ENCODE results near the gene PLAAT1. TPM values are rescaled to one million over a fixed set of nuclear protein-coding genes. Genes with fewer than 3 reads are reported as not detected.

The PLAAT1 gene
- total RNA-seq: 3.0 and 4.0 TPM in 2 replicates
- long read RNA-seq, partial matches to known transcripts: 0 of 1 reads
- long read RNA-seq, other reads (novel, unspliced or antisense): 1 of 1 reads

DNA sequence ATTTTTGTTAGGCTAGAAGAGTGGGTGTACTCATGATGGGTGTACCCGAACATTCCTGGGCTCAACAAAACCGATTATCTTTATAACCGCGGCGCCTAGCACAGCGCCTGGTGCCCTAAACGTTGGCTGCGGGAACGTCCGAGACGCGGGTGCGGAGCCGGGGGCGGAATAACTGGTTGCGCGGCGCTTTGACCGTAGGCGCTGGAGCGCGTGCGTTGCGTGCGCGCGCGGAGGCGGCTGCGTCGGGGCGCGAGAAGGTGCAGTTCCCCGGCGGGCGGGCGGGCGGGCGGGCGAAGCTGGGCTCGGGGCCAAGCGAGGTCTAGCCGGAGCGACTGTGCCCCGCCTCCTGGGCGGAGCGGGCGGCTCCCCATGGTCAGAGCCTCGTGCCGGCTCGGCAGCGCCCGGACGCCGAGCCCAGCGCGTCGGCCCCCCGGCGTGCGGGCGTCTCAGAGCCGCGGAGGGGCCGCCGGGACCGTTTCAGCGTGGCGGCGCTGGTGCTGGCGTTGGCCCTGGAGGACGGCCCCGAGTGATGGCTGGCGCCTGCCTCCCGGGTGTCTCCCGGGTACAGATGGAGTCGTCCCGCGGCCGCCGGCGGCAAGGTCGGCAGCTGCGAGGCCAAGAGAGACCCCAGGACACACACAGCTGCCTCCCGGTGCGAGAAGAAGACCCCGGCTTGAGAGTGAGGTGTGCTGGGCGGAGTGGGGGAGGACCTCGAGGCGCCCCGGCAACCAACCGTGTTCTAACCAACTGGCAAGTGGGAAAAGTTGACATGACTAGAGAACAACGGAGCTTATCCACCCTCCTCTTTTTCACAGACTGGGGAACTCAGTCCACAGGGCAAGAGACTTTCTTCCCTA lies at the start of gene PLAAT1:
Gene PLAAT1, plus strand, starts transcription at position 373 of the 857 bp plus-strand sequence. CDS start 14,429 bp downstream, outside the sequence.
- no peaks in the 10 kb centered on the region for H3K36me3 Mint-ChIP-seq (ENCODE audit: low read depth)

GRCh38 chr3:193194371-193194770 lies 46.7 kb upstream of the PLAAT1 start:
- H3K4me1 Mint-ChIP-seq: no peaks in the 10 kb centered on the region
- H3K36me3 Mint-ChIP-seq (ENCODE audit: low read depth): no peaks in the 10 kb centered on the region
- no peak for TF ChIP-seq CTCF (conservative IDR thresholded peaks at IDR 0.05)
- no peaks in the 10 kb centered on the region for H3K9me3 Mint-ChIP-seq
- no peak overlapping the region for H3K27ac Mint-ChIP-seq (ENCODE audit: unreplicated experiment)
- no peak for DNase-seq (ENCODE audit: low read depth, low spot score)
- no peak overlapping the region for H3K4me3 Mint-ChIP-seq
- H3K27me3 Mint-ChIP-seq (ENCODE audit: low read depth): peaks cover 2% of the 10 kb centered on the region

More for the DNA sequence above, at the start of gene PLAAT1:
- Mint-ChIP-seq H3K27me3 (ENCODE audit: low read depth) (peaks cover 18% of the 10 kb centered on the region), H3K9me3 (no peaks in the 10 kb centered on the region), H3K4me1 (peaks cover 13% of the 10 kb centered on the region), H3K27ac (ENCODE audit: unreplicated experiment) (no peak within 1 kb of the TSS), H3K4me3 (peak within 1 kb of the TSS; percentile 90)
- TF ChIP-seq CTCF (conservative IDR thresholded peaks at IDR 0.05): no peak
- DNase-seq (ENCODE audit: low read depth, low spot score): peak; percentile 57

GRCh38 chr3:193196746-193197145 lies 44.3 kb upstream of the PLAAT1 start:
- Mint-ChIP-seq H3K4me1 (no peaks in the 10 kb centered on the region), H3K9me3 (no peaks in the 10 kb centered on the region), H3K4me3 (no peak overlapping the region), H3K36me3 (ENCODE audit: low read depth) (no peaks in the 10 kb centered on the region), H3K27ac (ENCODE audit: unreplicated experiment) (no peak overlapping the region), H3K27me3 (ENCODE audit: low read depth) (peaks cover 2% of the 10 kb centered on the region)
- no peak for DNase-seq (ENCODE audit: low read depth, low spot score)
- no peak for TF ChIP-seq CTCF (conservative IDR thresholded peaks at IDR 0.05)

DNA sequence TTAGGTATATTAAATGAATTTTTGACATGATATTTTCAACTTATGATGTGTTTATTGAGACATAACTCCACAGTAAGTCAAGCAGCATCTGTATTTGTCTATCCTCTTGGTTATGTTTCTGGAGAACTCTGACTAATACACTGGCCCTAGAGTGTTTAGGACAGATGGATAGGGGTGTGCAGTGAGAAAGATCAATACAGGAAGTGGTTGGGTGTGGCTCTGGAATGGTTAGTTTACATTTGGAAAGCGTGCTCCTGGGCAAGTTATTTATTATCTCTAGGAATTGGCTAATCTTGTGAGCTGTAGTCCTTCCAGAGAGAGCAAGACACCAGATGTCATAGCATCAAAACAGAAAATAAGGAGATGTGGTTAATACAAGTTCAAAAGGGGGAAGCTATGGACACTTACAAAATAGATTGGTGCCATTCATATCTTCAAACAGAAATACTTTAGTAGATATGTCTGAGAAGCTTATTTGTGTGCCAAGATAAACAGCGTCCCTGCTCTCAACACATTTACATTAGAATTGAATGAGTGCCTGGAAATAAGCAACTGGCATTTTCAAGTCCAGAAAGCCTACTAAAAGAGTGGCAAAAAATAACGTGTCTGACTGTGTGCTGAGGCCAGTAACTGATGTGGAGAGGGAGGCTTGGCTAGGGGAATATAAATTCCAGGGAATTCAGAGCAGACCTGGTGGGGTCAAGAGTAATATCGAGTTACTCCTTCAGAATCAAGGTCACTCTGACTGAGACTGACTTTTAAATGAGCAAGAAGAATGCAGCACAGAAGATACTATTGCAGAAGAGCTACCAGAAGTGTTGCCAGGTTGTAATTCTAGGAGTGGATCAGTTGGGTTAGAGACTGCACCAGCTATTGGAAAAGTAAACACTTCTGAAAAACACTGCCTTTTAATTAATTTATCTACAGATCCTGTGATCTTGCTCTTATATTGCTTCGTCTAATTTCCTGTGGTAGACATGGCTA lies 33.4 kb upstream of the PLAAT1 start:
- Mint-ChIP-seq H3K9me3 (no peaks in the 10 kb centered on the region), H3K4me1 (no peaks in the 10 kb centered on the region), H3K4me3 (no peak overlapping the region), H3K27ac (ENCODE audit: unreplicated experiment) (no peak overlapping the region), H3K27me3 (ENCODE audit: low read depth) (peaks cover 2% of the 10 kb centered on the region), H3K36me3 (ENCODE audit: low read depth) (no peaks in the 10 kb centered on the region)
- TF ChIP-seq CTCF (conservative IDR thresholded peaks at IDR 0.05): no peak
- DNase-seq (ENCODE audit: low read depth, low spot score): no peak

DNA sequence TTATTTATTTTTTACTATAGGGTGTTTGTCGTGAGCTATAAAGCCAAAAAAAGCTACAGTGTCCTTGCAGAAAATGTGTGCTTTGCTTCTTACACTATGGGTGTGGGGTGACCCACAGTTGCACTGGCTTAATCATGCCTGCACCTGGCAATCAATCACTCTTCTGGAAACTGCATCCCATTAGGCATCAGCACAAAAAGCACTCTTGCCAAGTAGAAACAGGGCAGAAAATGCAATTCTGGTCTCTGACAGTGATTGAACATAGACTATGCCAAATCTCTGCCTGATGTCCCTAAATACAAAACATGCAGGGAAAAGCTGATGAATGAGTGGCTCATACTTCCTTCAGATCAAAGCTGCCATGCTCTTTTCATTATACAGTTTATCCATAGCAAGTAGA lies 30.4 kb upstream of the PLAAT1 start:
- Mint-ChIP-seq H3K36me3 (ENCODE audit: low read depth) (no peaks in the 10 kb centered on the region), H3K4me3 (no peak overlapping the region), H3K27me3 (ENCODE audit: low read depth) (peaks cover 6% of the 10 kb centered on the region), H3K4me1 (no peaks in the 10 kb centered on the region), H3K9me3 (no peaks in the 10 kb centered on the region), H3K27ac (ENCODE audit: unreplicated experiment) (no peak overlapping the region)
- DNase-seq (ENCODE audit: low read depth, low spot score): no peak
- no peak for TF ChIP-seq CTCF (conservative IDR thresholded peaks at IDR 0.05)
